ENCODE data around the gene GSTM4.

DNA sequence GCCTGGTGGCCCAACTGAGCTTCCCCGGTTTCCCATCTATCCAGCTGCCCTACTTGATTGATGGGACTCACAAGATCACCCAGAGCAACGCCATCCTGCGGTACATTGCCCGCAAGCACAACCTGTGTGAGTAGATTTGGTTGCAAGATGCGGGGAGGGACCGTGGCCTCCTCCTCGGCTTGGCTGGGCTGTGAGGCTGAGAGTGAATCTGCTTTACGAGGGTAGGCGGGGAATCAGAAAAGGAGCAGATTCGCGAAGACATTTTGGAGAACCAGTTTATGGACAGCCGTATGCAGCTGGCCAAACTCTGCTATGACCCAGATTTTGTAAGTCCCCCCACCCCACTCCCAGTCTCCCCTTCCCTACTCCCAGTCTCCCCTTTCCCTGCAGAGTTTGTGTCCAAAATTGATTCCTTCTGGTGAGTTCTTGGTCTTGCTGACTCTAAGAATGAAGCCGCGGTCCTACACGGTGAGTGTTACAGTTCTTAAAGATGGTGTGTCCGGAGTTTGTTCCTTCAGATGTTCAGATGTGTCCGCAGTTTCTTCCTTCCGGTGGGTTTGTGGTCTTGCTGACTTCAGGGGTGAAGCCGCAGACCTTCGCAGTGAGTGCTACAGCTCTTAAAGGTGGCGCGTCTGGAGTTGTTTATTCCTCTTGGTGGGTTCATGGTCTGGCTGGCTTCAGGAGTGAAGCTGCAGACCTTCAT is 13.5 kb downstream of the GSTM4 start:
- TF ChIP-seq, protein P1, sequence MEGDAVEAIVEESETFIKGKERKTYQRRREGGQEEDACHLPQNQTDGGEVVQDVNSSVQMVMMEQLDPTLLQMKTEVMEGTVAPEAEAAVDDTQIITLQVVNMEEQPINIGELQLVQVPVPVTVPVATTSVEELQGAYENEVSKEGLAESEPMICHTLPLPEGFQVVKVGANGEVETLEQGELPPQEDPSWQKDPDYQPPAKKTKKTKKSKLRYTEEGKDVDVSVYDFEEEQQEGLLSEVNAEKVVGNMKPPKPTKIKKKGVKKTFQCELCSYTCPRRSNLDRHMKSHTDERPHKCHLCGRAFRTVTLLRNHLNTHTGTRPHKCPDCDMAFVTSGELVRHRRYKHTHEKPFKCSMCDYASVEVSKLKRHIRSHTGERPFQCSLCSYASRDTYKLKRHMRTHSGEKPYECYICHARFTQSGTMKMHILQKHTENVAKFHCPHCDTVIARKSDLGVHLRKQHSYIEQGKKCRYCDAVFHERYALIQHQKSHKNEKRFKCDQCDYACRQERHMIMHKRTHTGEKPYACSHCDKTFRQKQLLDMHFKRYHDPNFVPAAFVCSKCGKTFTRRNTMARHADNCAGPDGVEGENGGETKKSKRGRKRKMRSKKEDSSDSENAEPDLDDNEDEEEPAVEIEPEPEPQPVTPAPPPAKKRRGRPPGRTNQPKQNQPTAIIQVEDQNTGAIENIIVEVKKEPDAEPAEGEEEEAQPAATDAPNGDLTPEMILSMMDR (conservative IDR thresholded peaks at IDR 0.05; ENCODE audit: low read depth, low read length): no peak
- TF ChIP-seq CEBPB (IDR thresholded peaks at IDR 0.05; ENCODE audit: low read depth, low read length) (no peak), FOS (IDR thresholded peaks at IDR 0.05; ENCODE audit: low read depth, low read length) (no peak)
